Loucy (cell line): ENCODE data around the gene SAMD4A.

ENCODE experiments used
- H2AFZ ChIP-seq: fragments of 200-600 bp; sonication (generic); 2 replicates; pipeline ENCODE4 v1.6.0; 2016; ENCODE audit warnings: antibody characterized with exemption, mild to moderate bottlenecking, low read length, moderate library complexity
- H3F3A ChIP-seq: fragments of 200-600 bp; 2 replicates; pipeline ENCODE4 v1.6.0; 2016; ENCODE audit warnings: antibody characterized with exemption, low read depth, mild to moderate bottlenecking
- H3K27me3 ChIP-seq: fragments of 200-600 bp; sonication (generic); 2 replicates; pipeline ENCODE4 v1.6.1; 2014; ENCODE audit warnings: low read length, mild to moderate bottlenecking; ENCODE audit not compliant: insufficient read depth, poor library complexity, severe bottlenecking
- H3K36me3 ChIP-seq: fragments of 200-600 bp; sonication (generic); 2 replicates; pipeline ENCODE4 v1.6.1; 2016; ENCODE audit warnings: low read length; ENCODE audit not compliant: insufficient read depth
- H3K4me1 ChIP-seq: fragments of 200-600 bp; sonication (generic); 2 replicates; pipeline ENCODE4 v1.5.1; 2014; ENCODE audit warnings: low read length, mild to moderate bottlenecking; ENCODE audit not compliant: insufficient read depth, poor library complexity, severe bottlenecking
- H3K4me2 ChIP-seq: fragments of 200-600 bp; sonication (generic); 2 replicates; pipeline ENCODE4 v1.6.0; 2014; ENCODE audit warnings: antibody characterized with exemption, low read length, low read depth, mild to moderate bottlenecking; ENCODE audit not compliant: poor library complexity, severe bottlenecking
- H3K4me3 ChIP-seq: fragments of 200-600 bp; sonication (generic); 2 replicates; pipeline ENCODE4 v1.5.1; 2014; ENCODE audit warnings: low read length, mild to moderate bottlenecking, mixed read lengths; ENCODE audit not compliant: poor library complexity, severe bottlenecking
- H3K79me2 ChIP-seq: fragments of 200-600 bp; sonication (generic); 2 replicates; pipeline ENCODE4 v1.6.1; 2014; ENCODE audit warnings: low read length; ENCODE audit not compliant: insufficient read depth
- H3K9ac ChIP-seq: fragments of 200-600 bp; sonication (generic); 2 replicates; pipeline ENCODE4 v1.6.0; 2014; ENCODE audit warnings: mild to moderate bottlenecking, low read depth, low read length, moderate library complexity; ENCODE audit not compliant: poor library complexity, severe bottlenecking
- H3K9me2 ChIP-seq: fragments of 200-600 bp; sonication (generic); replicated peaks from 2 replicates; pipeline ENCODE4 v1.6.1; 2016; ENCODE audit warnings: low read depth, low read length, mixed read lengths
- H3K9me3 ChIP-seq: fragments of 200-600 bp; sonication (generic); 2 replicates; pipeline ENCODE4 v1.6.1; 2014; ENCODE audit warnings: mild to moderate bottlenecking, antibody characterized with exemption, low read length, low read depth; ENCODE audit not compliant: insufficient read depth
- H4K20me1 ChIP-seq: fragments of 200-600 bp; sonication (generic); 2 replicates; pipeline ENCODE4 v1.6.0; 2014; ENCODE audit warnings: antibody characterized with exemption, low read length, mild to moderate bottlenecking; ENCODE audit not compliant: insufficient read depth, poor library complexity, severe bottlenecking
- CTCF ChIP-seq: fragments of 200-600 bp; sonication (generic); conservative IDR thresholded peaks from 2 replicates; pipeline ENCODE4 v1.5.1; 2014; ENCODE audit warnings: mild to moderate bottlenecking, antibody characterized with exemption, low read length
- EZH2phosphoT487 ChIP-seq: fragments of 200-600 bp; IDR thresholded peaks from 2 replicates; pipeline ENCODE4 v1.6.1; 2018; ENCODE audit warnings: antibody characterized with exemption, mild to moderate bottlenecking, moderate library complexity, borderline replicate concordance

SAMD4A gene

GRCh38 chr14:54837508-54838149, 270.7 kb downstream of the SAMD4A start:
- H3K9me2 ChIP-seq: no peaks in the 10 kb centered on the region
- H4K20me1 ChIP-seq: no peaks in the 10 kb centered on the region
- no peak overlapping the region for H2AFZ ChIP-seq
- H3K36me3 ChIP-seq: peaks cover 10% of the 10 kb centered on the region; the same call in 1 of the 2 replicates
- no peaks in the 10 kb centered on the region for H3F3A ChIP-seq
- no peaks in the 10 kb centered on the region for H3K4me1 ChIP-seq
- H3K4me2 ChIP-seq: no peak overlapping the region
- H3K9me3 ChIP-seq: no peaks in the 10 kb centered on the region
- H3K9ac ChIP-seq: no peak overlapping the region
- TF ChIP-seq EZH2phosphoT487: no peak
- TF ChIP-seq CTCF: no peak
- H3K79me2 ChIP-seq: no peaks in the 10 kb centered on the region
- H3K27me3 ChIP-seq: no peaks in the 10 kb centered on the region
- H3K4me3 ChIP-seq: no peak overlapping the region

DNA sequence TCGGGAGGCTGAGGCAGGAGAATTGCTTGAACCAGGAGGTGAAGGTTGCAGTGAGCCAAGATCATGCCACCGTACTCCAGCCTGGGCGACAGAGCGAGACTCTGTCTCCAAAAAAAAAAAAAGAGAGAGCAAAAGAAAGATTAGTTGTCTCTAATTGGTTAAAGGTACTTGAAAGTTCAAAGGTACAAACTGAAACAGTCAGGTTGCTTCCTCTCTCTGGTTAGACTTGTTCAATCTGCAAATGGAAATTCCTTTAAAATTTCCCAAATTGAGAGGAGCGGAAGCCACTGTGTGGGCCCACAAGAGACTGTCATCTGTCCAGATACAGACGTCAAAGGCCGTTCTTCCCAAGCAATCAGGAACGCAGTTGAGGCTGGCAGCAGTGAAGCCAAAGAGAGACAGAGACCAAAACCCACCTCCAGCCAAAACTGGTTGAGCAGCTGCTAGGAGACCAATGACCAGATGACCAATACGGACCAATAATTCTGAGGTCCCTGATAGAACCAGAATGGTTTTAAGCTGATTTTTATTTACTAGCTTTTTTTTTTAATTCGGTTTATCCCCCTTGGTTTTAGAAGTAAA, 272.1 kb downstream of the SAMD4A start:
- H3K27me3 ChIP-seq: no peaks in the 10 kb centered on the region
- no peaks in the 10 kb centered on the region for H3K9me2 ChIP-seq
- peaks cover 10% of the 10 kb centered on the region; the same call in 1 of the 2 replicates for H3K36me3 ChIP-seq
- H3K79me2 ChIP-seq: no peaks in the 10 kb centered on the region
- H4K20me1 ChIP-seq: no peaks in the 10 kb centered on the region
- no peaks in the 10 kb centered on the region for H3K4me1 ChIP-seq
- H3K4me3 ChIP-seq: no peak overlapping the region
- no peaks in the 10 kb centered on the region for H3F3A ChIP-seq
- H3K4me2 ChIP-seq: no peak overlapping the region
- TF ChIP-seq CTCF (no peak), EZH2phosphoT487 (no peak)
- H2AFZ ChIP-seq: no peak overlapping the region
- H3K9me3 ChIP-seq: no peaks in the 10 kb centered on the region
- no peak overlapping the region for H3K9ac ChIP-seq

DNA sequence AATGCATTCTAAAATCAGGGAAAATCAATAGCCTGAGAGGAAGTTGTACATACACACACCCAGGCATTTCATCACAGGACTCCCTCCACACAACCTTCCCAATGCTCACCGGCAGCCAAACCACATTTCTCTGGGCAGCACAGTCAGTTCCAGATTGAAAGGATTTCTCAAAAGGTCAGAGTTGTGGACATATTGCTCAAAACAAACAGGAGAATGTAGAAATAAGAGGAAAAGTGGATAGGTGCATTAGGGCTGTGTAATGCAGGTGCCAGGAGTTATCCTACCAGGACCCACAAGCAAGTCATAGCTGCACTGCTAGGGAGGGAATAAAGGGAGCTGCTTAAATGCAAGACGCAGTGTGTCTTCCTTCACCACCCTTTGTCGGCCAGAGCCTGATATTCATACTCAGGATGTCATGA, 272.8 kb downstream of the SAMD4A start:
- no peak overlapping the region for H3K9ac ChIP-seq
- no peaks in the 10 kb centered on the region for H3K9me2 ChIP-seq
- no peaks in the 10 kb centered on the region for H3K9me3 ChIP-seq
- no peaks in the 10 kb centered on the region for H3F3A ChIP-seq
- H3K27me3 ChIP-seq: no peaks in the 10 kb centered on the region
- no peaks in the 10 kb centered on the region for H3K4me1 ChIP-seq
- no peak overlapping the region for H3K4me3 ChIP-seq
- no peak overlapping the region for H2AFZ ChIP-seq
- no peaks in the 10 kb centered on the region for H3K79me2 ChIP-seq
- H3K4me2 ChIP-seq: no peak overlapping the region
- peaks cover 10% of the 10 kb centered on the region; the same call in 1 of the 2 replicates for H3K36me3 ChIP-seq
- TF ChIP-seq CTCF: no peak
- TF ChIP-seq EZH2phosphoT487: no peak
- no peaks in the 10 kb centered on the region for H4K20me1 ChIP-seq
